Spleen (tissue), 11 donors: Measurements from ENCODE around the gene BDH1. TPM values are rescaled to one million over a fixed set of nuclear protein-coding genes. Genes with fewer than 3 reads are reported as not detected.

Source experiments
- DNase-seq: peaks from one replicate; pipeline ENCODE4 v3.0.0-alpha.2; 2020
- H3K27ac ChIP-seq, 8 donors: fragments of 200-600 bp; sonication (generic) in 7 of 8; 1 replicate in 4 of 8; 2 replicates in 4 of 8; pipeline versions ENCODE4 v1.5.0 to v1.8.0; 2016 to 2021; ENCODE audit warnings: inconsistent platforms in 4 of 8, mild to moderate bottlenecking in 4 of 8, moderate library complexity in 1 of 8
- H3K27me3 ChIP-seq, 7 donors: fragments of 200-600 bp; sonication (generic) in 6 of 7; replicated peaks in 1 of 7; 1 replicate in 4 of 7; 2 replicates in 3 of 7; pipeline versions ENCODE4 v1.5.0 to v1.8.0; 2016 to 2021; ENCODE audit warnings: inconsistent platforms in 3 of 7, mild to moderate bottlenecking in 1 of 7
- H3K36me3 ChIP-seq, 6 donors: fragments of 200-600 bp; sonication (generic) in 5 of 6; 1 replicate in 4 of 6; 2 replicates in 2 of 6; pipeline versions ENCODE4 v1.5.0 to v1.8.0; 2016 to 2021; ENCODE audit warnings: inconsistent platforms in 2 of 6
- H3K4me1 ChIP-seq, 6 donors: fragments of 200-600 bp; sonication (generic) in 5 of 6; 1 replicate in 3 of 6; 2 replicates in 3 of 6; pipeline versions ENCODE4 v1.5.0 to v1.8.0; 2016 to 2021; ENCODE audit warnings: inconsistent platforms in 3 of 6
- H3K4me3 ChIP-seq, 8 donors: fragments of 200-600 bp; sonication (generic) in 7 of 8; 1 replicate in 4 of 8; 2 replicates in 4 of 8; pipeline versions ENCODE4 v1.5.0 to v1.8.0; 2016 to 2021; ENCODE audit warnings: inconsistent platforms in 4 of 8, mild to moderate bottlenecking in 4 of 8, moderate library complexity in 2 of 8
- H3K9me3 ChIP-seq, 8 donors: fragments of 200-600 bp; sonication (generic) in 7 of 8; 1 replicate in 4 of 8; 2 replicates in 4 of 8; pipeline versions ENCODE4 v1.5.0 to v1.8.0; 2016 to 2021; ENCODE audit warnings: inconsistent platforms in 4 of 8
- CTCF ChIP-seq, 11 experiments: fragments of 200-600 bp in 7 of 11; fragments of 450-650 bp in 4 of 11; sonication (generic) in 4 of 11; IDR thresholded peaks in 8 of 11; conservative IDR thresholded peaks in 3 of 11; 1 replicate in 7 of 11; 2 replicates in 4 of 11; pipeline versions ENCODE4 v1.4.0 to v1.8.0; 2016 to 2021; ENCODE audit warnings: antibody characterized with exemption in 11 of 11, inconsistent platforms in 4 of 11, mild to moderate bottlenecking in 1 of 11
- POLR2A ChIP-seq, 3 donors: fragments of 450-650 bp; IDR thresholded peaks; one replicate each; pipeline ENCODE4 v1.5.1; 2017; ENCODE audit warnings: antibody characterized with exemption in 3 of 3, mild to moderate bottlenecking in 1 of 3
- POLR2AphosphoS5 ChIP-seq, 3 donors: sonication (generic); formaldehyde crosslinking; IDR thresholded peaks; one replicate each; pipeline ENCODE4 v1.5.1; 2017; ENCODE audit warnings: antibody characterized with exemption in 3 of 3
- WGBS, 5 donors: extraction: QIAGEN DNeasy Blood & Tissue Kit in 3 of 5; methylation state at CpG; one replicate each; pipeline versions ENCODE4 v1.1.5 to v1.1.7; 2013 to 2018; 5-methylcytosine and 5-hydroxymethylcytosine counted together
- intact Hi-C: fragments of 100-400 bp; cut with DNase I; formaldehyde crosslinking; loops from one replicate; pipeline ENCODE4 v1.15.0; 2023; ENCODE audit warnings: low total_unique reads
- polyA plus RNA-seq, 3 donors: library from polyadenylated mRNA; stranded (reverse); fragments of 200-250 nt; gene quantifications; one replicate each; pipeline ENCODE4 v1.2.1, GENCODE V29; 2013
- small RNA-seq, 4 donors: library from RNA; depleted of rRNA; stranded (forward); fragments of <200 nt; gene quantifications; one replicate each; pipeline ENCODE3, GENCODE V24; 2016
- total RNA-seq, 7 donors: library from RNA; depleted of rRNA in 3 of 7; stranded (reverse); fragments of >200 nt in 3 of 7; fragmentation: NEBNext Ultra II Directional in 4 of 7; extraction: Animal tissue kit (Norgen Biotek cat#: 25700) in 4 of 7; gene quantifications; one replicate each; pipeline versions ENCODE4 v1.1.0 to v1.2.1, GENCODE V29; 2016 to 2021
- donor health status: healthy with polysubstance abuse.
- donor health status: DM: no; HTN: no; CAD: no; lungs with moderate emphysema.
- donor health status: DM: no; HTN: no; CAD: no.
- donor health status: Bipolar disorder and iron deficiency.
- donor health status: healthy.
- donor health status: DM: no; HTN: no; CAD: no.
- donor health status: DM: yes; HTN: yes; CAD: no.

BDH1 gene
- total and polyA plus RNA-seq, 10 donors: 11.5 to 24.6 (median 17.5) TPM

DNA sequence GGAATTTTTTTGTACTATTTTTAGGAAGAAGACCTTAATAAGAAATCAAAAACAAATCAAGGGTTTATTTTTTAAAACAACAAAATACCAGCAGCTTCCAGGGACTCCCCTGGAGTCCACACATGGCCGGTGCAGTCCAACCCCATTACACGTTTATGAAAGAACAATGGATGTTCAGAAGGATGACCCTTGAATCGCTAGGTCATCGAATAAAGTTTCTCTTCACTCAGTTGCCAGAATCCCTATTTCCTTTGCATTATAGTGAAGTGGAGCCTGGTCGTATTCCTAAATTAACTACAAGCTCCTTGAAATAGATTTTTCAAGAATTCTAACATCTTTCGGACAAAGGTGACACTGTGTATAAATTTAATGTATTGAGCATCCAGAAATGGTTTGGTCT lies 95.1 kb downstream of the BDH1 start:
- no peaks in the 10 kb centered on the region for H3K36me3 ChIP-seq
- peaks cover 0 to 18% (median 0%) of the 10 kb centered on the region in 7 donors for H3K27me3 ChIP-seq
- TF ChIP-seq POLR2AphosphoS5 (IDR thresholded peaks at IDR 0.05) (no peak), CTCF (IDR thresholded peaks at IDR 0.05 in 8 of 11, conservative IDR thresholded peaks at IDR 0.05 in 3 of 11) (no peak), POLR2A (IDR thresholded peaks at IDR 0.05) (no peak)
- H3K4me1 ChIP-seq: peaks cover 0 to 20% (median 12%) of the 10 kb centered on the region in 6 donors
- no peaks in the 10 kb centered on the region for H3K9me3 ChIP-seq
- H3K4me3 ChIP-seq: no peak overlapping the region
- no peak for DNase-seq
- H3K27ac ChIP-seq: no peak overlapping the region
- intact Hi-C loops: no loop called here
- WGBS, 5 donors: 70 to 91% (median 78%) methylated on average over 6 of the region's 6 CpGs

- Histone ChIP-seq H3K27me3 (peaks cover 0 to 18% (median 0%) of the 10 kb centered on the region in 7 donors), H3K27ac (no peak overlapping the region), H3K36me3 (no peaks in the 10 kb centered on the region), H3K9me3 (no peaks in the 10 kb centered on the region), H3K4me3 (no peak overlapping the region), H3K4me1 (peaks cover 0 to 22% (median 13%) of the 10 kb centered on the region in 6 donors)
- DNase-seq: peak; percentile 43
- intact Hi-C loops: no loop called here
- 78 to 93% (median 81%) methylated on average over 11 to 13 of the region's 13 CpGs for WGBS, 5 donors
- TF ChIP-seq POLR2A (IDR thresholded peaks at IDR 0.05) (no peak), POLR2AphosphoS5 (IDR thresholded peaks at IDR 0.05) (no peak), CTCF (IDR thresholded peaks at IDR 0.05 in 8 of 11, conservative IDR thresholded peaks at IDR 0.05 in 3 of 11) (no peak)
Observed at GRCh38 chr3:197460002-197460401, 95.8 kb downstream of the BDH1 start.

Small RNA genes lying within 50 kb of the gene (small RNA-seq; reads per million reads assigned to genes)
- 0 reads per million in 4 donors for gene AC132008.1

Other genes starting within 250 kb of the BDH1 start
- 100 to 1,000 TPM in 1 of 7 donors, 10 to 100 TPM in 6; 54.7 to 129 (median 69.6) TPM for gene RUBCN, start 180.9 kb upstream of the BDH1 start, total RNA-seq
- 10 to 100 TPM in 2 of 3 donors, 1 to 10 TPM in 1; 7.5 to 19.5 (median 13.0) TPM for gene RUBCN, start 180.9 kb upstream of the BDH1 start, polyA plus RNA-seq
- gene FYTTD1, start 193.9 kb upstream of the BDH1 start, total RNA-seq: 10 to 100 TPM; 28.5 to 52.6 (median 42.7) TPM
- 10 to 100 TPM; 10.9 to 15.7 (median 12.0) TPM for gene FYTTD1, start 193.9 kb upstream of the BDH1 start, polyA plus RNA-seq
- 10 to 100 TPM; 56.1 to 86.2 (median 68.8) TPM for gene LRCH3, start 235.3 kb upstream of the BDH1 start, total RNA-seq
- 10 to 100 TPM in 1 of 3 donors, 1 to 10 TPM in 2; 7.7 to 13.1 (median 8.6) TPM for gene LRCH3, start 235.3 kb upstream of the BDH1 start, polyA plus RNA-seq